ENCODE measurements around the gene FAM227A. TPM values are rescaled to one million over a fixed set of nuclear protein-coding genes. Genes with fewer than 3 reads are reported as not detected.

FAM227A gene
- polyA plus RNA-seq, 3 donors = 5.9 to 11.6 (median 6.7) TPM

GRCh38 chr22:38569181-38569971 lies 86.8 kb downstream of the FAM227A start:
- DNase-seq (ENCODE audit: extremely low read depth in 1 of 11, low read depth in 9 of 11, low spot score in 4 of 11) = peak in 2 of 11 donors; percentile 13 to 14

- DNase-seq (ENCODE audit: extremely low read depth in 1 of 11, low read depth in 9 of 11, low spot score in 4 of 11) = no peak
Measured at GRCh38 chr22:38567531-38568285, 88.5 kb downstream of the FAM227A start.

GRCh38 chr22:38566726-38567504 lies 89.3 kb downstream of the FAM227A start:
- DNase-seq (ENCODE audit: extremely low read depth in 1 of 11, low read depth in 9 of 11, low spot score in 4 of 11) = no peak

GRCh38 chr22:38565441-38565840 lies 90.8 kb downstream of the FAM227A start:
- no peak for DNase-seq (ENCODE audit: extremely low read depth in 1 of 11, low read depth in 9 of 11, low spot score in 4 of 11)

GRCh38 chr22:38564669-38565068 lies 91.5 kb downstream of the FAM227A start:
- no peak for DNase-seq (ENCODE audit: extremely low read depth in 1 of 11, low read depth in 9 of 11, low spot score in 4 of 11)

- no peak for DNase-seq (ENCODE audit: extremely low read depth in 1 of 11, low read depth in 9 of 11, low spot score in 4 of 11)
Measured at GRCh38 chr22:38554281-38554680, 101.9 kb downstream of the FAM227A start.

GRCh38 chr22:38549101-38549894 lies 106.9 kb downstream of the FAM227A start:
- DNase-seq (ENCODE audit: extremely low read depth in 1 of 11, low read depth in 9 of 11, low spot score in 4 of 11) = peak in 4 of 11 donors; percentile 25 to 54 (median 36)

- peak in 7 of 11 donors; percentile 3 to 39 (median 12) for DNase-seq (ENCODE audit: extremely low read depth in 1 of 11, low read depth in 9 of 11, low spot score in 4 of 11)
Measured at GRCh38 chr22:38540701-38541100, 115.5 kb downstream of the FAM227A start.

GRCh38 chr22:38531251-38531938 lies 124.8 kb downstream of the FAM227A start:
- DNase-seq (ENCODE audit: extremely low read depth in 1 of 11, low read depth in 9 of 11, low spot score in 4 of 11) = no peak

Other genes starting within 250 kb of the FAM227A start
- gene KCNJ4, start 201.2 kb downstream of the FAM227A start, polyA plus RNA-seq (ENCODE audit: insufficient read length in 3 of 3) = under 1 TPM; 0.28 to 0.30 (median 0.29) TPM
- gene KDELR3, start 188.3 kb downstream of the FAM227A start, polyA plus RNA-seq (ENCODE audit: insufficient read length in 3 of 3) = 10 to 100 TPM in 2 of 3 donors, 1 to 10 TPM in 1; 9.3 to 11.6 (median 11.2) TPM
- 1,000 to 10,000 TPM in 1 of 3 donors, 100 to 1,000 TPM in 2; 809 to 1,117 (median 924) TPM for gene DDX17, start 150.1 kb downstream of the FAM227A start, polyA plus RNA-seq (ENCODE audit: insufficient read length in 3 of 3)
- 1 to 10 TPM; 5.6 to 6.1 (median 5.7) TPM for gene DMC1, start 86.2 kb downstream of the FAM227A start, polyA plus RNA-seq (ENCODE audit: insufficient read length in 3 of 3)
- gene CBY1, start 246 bp upstream of the FAM227A start, polyA plus RNA-seq (ENCODE audit: insufficient read length in 3 of 3) = 10 to 100 TPM; 56.5 to 62.1 (median 58.4) TPM
- gene TOMM22, start 25.6 kb upstream of the FAM227A start, polyA plus RNA-seq (ENCODE audit: insufficient read length in 3 of 3) = 100 to 1,000 TPM in 1 of 3 donors, 10 to 100 TPM in 2; 74.4 to 107 (median 97.4) TPM
- gene JOSD1, start 44.6 kb upstream of the FAM227A start, polyA plus RNA-seq (ENCODE audit: insufficient read length in 3 of 3) = 10 to 100 TPM; 41.5 to 45.3 (median 42.6) TPM
- gene GTPBP1, start 49.6 kb upstream of the FAM227A start, polyA plus RNA-seq (ENCODE audit: insufficient read length in 3 of 3) = 10 to 100 TPM; 38.5 to 62.3 (median 51.1) TPM
- 10 to 100 TPM; 50.4 to 72.6 (median 66.3) TPM for gene SUN2, start 99.6 kb upstream of the FAM227A start, polyA plus RNA-seq (ENCODE audit: insufficient read length in 3 of 3)
- gene DNAL4, start 137.8 kb upstream of the FAM227A start, polyA plus RNA-seq (ENCODE audit: insufficient read length in 3 of 3) = 10 to 100 TPM; 32.7 to 39.7 (median 38.3) TPM
- gene NPTXR, start 187.6 kb upstream of the FAM227A start, polyA plus RNA-seq (ENCODE audit: insufficient read length in 3 of 3) = 1 to 10 TPM; 3.7 to 5.5 (median 4.3) TPM
- gene CBX6, start 215.8 kb upstream of the FAM227A start, polyA plus RNA-seq (ENCODE audit: insufficient read length in 3 of 3) = 10 to 100 TPM; 34.6 to 45.5 (median 44.8) TPM

All from renal cortex interstitium (tissue), 11 donors.